Neuronal stem cell (in vitro differentiated cells): ENCODE results near the gene HMCN1.

Source experiments
- DNase-seq: peaks from one replicate; pipeline ENCODE4 v3.0.0-alpha.2; 2013; ENCODE audit warnings: low spot score
- H2AFZ ChIP-seq: one replicate; pipeline ENCODE4 v1.6.1; 2013; ENCODE audit warnings: mild to moderate bottlenecking, low read length, inconsistent platforms
- H2AK5ac ChIP-seq: 2 replicates; pipeline ENCODE4 v1.6.1; 2013; ENCODE audit warnings: low read depth, mild to moderate bottlenecking, inconsistent platforms, low read length, moderate library complexity, mixed read lengths
- H2BK120ac ChIP-seq: 2 replicates; pipeline ENCODE4 v1.6.1; 2013; ENCODE audit warnings: low read depth, mild to moderate bottlenecking, inconsistent platforms, low read length, moderate library complexity, mixed read lengths
- H2BK12ac ChIP-seq: one replicate; pipeline ENCODE4 v1.6.1; 2013; ENCODE audit warnings: low read length, inconsistent platforms
- H2BK15ac ChIP-seq: 2 replicates; pipeline ENCODE4 v1.6.1; 2013; ENCODE audit warnings: mild to moderate bottlenecking, low read length, inconsistent platforms, mixed read lengths
- H2BK5ac ChIP-seq: one replicate; pipeline ENCODE4 v1.6.1; 2013; ENCODE audit warnings: inconsistent platforms, mild to moderate bottlenecking, low read length, moderate library complexity
- H3K14ac ChIP-seq: one replicate; pipeline ENCODE4 v1.6.1; 2013; ENCODE audit warnings: low read length, inconsistent platforms
- H3K18ac ChIP-seq: 2 replicates; pipeline ENCODE4 v1.6.1; 2013; ENCODE audit warnings: low read length, inconsistent platforms
- H3K23ac ChIP-seq: 2 replicates; pipeline ENCODE4 v1.6.1; 2013; ENCODE audit warnings: low read depth, mild to moderate bottlenecking, mixed read lengths, low read length, inconsistent platforms; ENCODE audit not compliant: poor library complexity
- H3K27ac ChIP-seq: replicated peaks from 3 replicates; pipeline ENCODE4 v1.5.1; 2013; ENCODE audit warnings: low read length, inconsistent platforms
- H3K27me3 ChIP-seq, 3 experiments: 2 replicates each; pipeline ENCODE4 v1.6.1; 2013; ENCODE audit warnings: low read length in 3 of 3, mild to moderate bottlenecking in 2 of 3, inconsistent platforms in 1 of 3, low read depth in 1 of 3, mixed read lengths in 1 of 3, moderate library complexity in 1 of 3; ENCODE audit not compliant: control insufficient read depth in 3 of 3, insufficient read depth in 3 of 3
- H3K36me3 ChIP-seq, 2 donors: replicated peaks in 1 of 2; 2 replicates each; pipeline ENCODE4 v1.6.1; 2013; ENCODE audit warnings: low read length in 2 of 2; ENCODE audit not compliant: control insufficient read depth in 2 of 2, insufficient read depth in 2 of 2
- H3K4ac ChIP-seq: 2 replicates; pipeline ENCODE4 v1.6.1; 2013; ENCODE audit warnings: inconsistent platforms, mild to moderate bottlenecking, low read length, moderate library complexity
- H3K4me1 ChIP-seq, 2 donors: 1 replicate in 1 of 2; 2 replicates in 1 of 2; pipeline ENCODE4 v1.6.1; 2013; ENCODE audit warnings: low read length in 2 of 2, low read depth in 1 of 2; ENCODE audit not compliant: control insufficient read depth in 2 of 2, insufficient read depth in 1 of 2
- H3K4me2 ChIP-seq: one replicate; pipeline ENCODE4 v1.6.1; 2013; ENCODE audit warnings: mild to moderate bottlenecking, low read length, inconsistent platforms; ENCODE audit not compliant: insufficient read depth, poor library complexity, severe bottlenecking
- H3K4me3 ChIP-seq, 2 donors: 2 replicates each; pipeline ENCODE4 v1.5.1; 2013; ENCODE audit warnings: low read length in 2 of 2, mild to moderate bottlenecking in 2 of 2, inconsistent platforms in 1 of 2, moderate library complexity in 1 of 2
- H3K79me1 ChIP-seq: one replicate; pipeline ENCODE4 v1.6.1; 2013; ENCODE audit warnings: low read depth, mild to moderate bottlenecking, inconsistent platforms, low read length, moderate library complexity
- H3K9ac ChIP-seq: one replicate; pipeline ENCODE4 v1.6.1; 2013; ENCODE audit warnings: mild to moderate bottlenecking, low read depth, low read length, inconsistent platforms; ENCODE audit not compliant: poor library complexity
- H3K9me3 ChIP-seq, 2 donors: replicated peaks in 1 of 2; 2 replicates each; pipeline versions ENCODE3 to v1.6.1; 2013; ENCODE audit warnings: low read length in 2 of 2, mild to moderate bottlenecking in 2 of 2, inconsistent platforms in 1 of 2, low read depth in 1 of 2, mixed read lengths in 1 of 2, moderate library complexity in 1 of 2; ENCODE audit not compliant: control insufficient read depth in 2 of 2, insufficient read depth in 1 of 2
- H4K8ac ChIP-seq: one replicate; pipeline ENCODE4 v1.6.1; 2013; ENCODE audit warnings: low read depth, mild to moderate bottlenecking, inconsistent platforms, low read length, moderate library complexity
- H4K91ac ChIP-seq: one replicate; pipeline ENCODE4 v1.6.1; 2013; ENCODE audit warnings: low read length, low read depth, mild to moderate bottlenecking, inconsistent platforms; ENCODE audit not compliant: poor library complexity
- WGBS, 2 donors: extraction: QIAGEN DNeasy Blood & Tissue Kit; methylation state at CpG; one replicate each; pipeline ENCODE4 v1.1.7; 2013; ENCODE audit warnings: missing lambda C conversion rate in 2 of 2, mixed read lengths in 1 of 2; ENCODE audit not compliant: insufficient read length in 2 of 2, insufficient replicate concordance in 1 of 2; ENCODE audit errors: extremely low coverage in 2 of 2; 5-methylcytosine and 5-hydroxymethylcytosine counted together

The HMCN1 gene

GRCh38 chr1:186102107-186102506 lies 367.9 kb downstream of the HMCN1 start:
- Histone ChIP-seq H3K14ac (no peak overlapping the region), H4K8ac (no peak overlapping the region), H3K4me2 (no peak overlapping the region), H2BK15ac (no peak overlapping the region), H3K36me3 (no peaks in the 10 kb centered on the region), H2AFZ (no peak overlapping the region), H2BK12ac (no peak overlapping the region), H3K23ac (no peak overlapping the region), H3K4ac (no peak overlapping the region), H3K27me3 (no peaks in the 10 kb centered on the region), H2AK5ac (no peak overlapping the region), H3K9ac (no peak overlapping the region), H3K4me1 (peaks cover 0 to 4% of the 10 kb centered on the region in 2 donors), H3K18ac (no peak overlapping the region), H2BK120ac (no peak overlapping the region), H2BK5ac (no peak overlapping the region), H3K9me3 (peaks cover 0 to 3% of the 10 kb centered on the region in 2 donors), H4K91ac (no peak overlapping the region), H3K79me1 (no peaks in the 10 kb centered on the region), H3K27ac (no peak overlapping the region), H3K4me3 (no peak overlapping the region)
- no CpG with 5 or more reads among the region's 1 CpG for WGBS, 2 donors
- no peak for DNase-seq

DNA sequence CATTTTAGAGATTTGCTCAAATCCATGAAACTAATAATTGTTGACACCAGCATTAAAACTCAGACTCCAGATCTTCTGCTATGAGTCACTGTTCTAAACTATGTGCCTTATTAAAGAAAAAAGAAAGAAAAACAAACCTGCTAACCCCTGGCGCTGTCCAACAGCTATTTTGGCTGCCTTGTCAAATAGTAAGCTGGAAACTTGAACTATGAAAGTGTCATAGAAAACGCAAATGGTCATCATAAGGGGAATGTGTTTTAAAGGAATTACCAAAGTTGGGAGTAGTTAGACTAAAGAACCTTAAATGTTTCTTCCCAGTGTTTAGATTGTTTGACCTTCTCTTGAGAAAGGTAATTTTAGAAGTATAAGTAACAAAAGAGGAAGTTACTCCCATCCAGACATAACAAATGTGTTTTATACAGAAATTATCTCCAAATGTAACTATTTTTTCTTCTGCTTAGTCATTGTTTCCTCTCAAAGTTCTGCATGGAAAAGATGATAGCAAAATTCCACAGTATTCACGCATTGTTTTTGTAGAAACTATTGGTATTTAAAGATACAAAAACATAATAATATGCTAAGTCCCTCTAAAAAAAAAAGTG lies 368.5 kb downstream of the HMCN1 start:
- Histone ChIP-seq H3K4ac (no peak overlapping the region), H2AK5ac (no peak overlapping the region)
- DNase-seq, result no peak

DNA sequence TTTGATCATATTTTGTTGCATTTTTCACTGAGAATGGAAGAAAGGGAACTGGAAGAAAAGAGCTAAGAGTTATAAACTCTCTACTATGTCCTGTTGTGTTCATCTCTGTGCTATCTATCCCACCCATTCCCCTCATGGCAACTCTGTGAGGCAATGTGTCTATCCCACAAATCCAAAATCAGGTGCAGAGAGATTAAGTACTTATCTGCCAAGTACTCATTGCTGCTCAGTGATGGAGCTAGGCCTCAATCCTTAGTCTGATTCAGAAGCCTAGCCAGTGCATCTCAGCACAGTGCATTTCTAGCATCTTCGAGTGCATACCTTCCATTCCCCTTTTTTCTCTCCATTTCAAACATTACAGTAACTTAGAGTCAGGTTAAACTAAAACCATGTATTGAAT lies 370.3 kb downstream of the HMCN1 start:
- no CpG with 5 or more reads among the region's 1 CpG for WGBS, 2 donors
- Histone ChIP-seq H3K14ac (no peak overlapping the region), H3K4me2 (no peak overlapping the region), H3K9ac (no peak overlapping the region), H4K91ac (no peak overlapping the region), H3K36me3 (no peaks in the 10 kb centered on the region), H3K27ac (no peak overlapping the region), H3K9me3 (no peaks in the 10 kb centered on the region), H3K18ac (no peak overlapping the region), H3K79me1 (no peaks in the 10 kb centered on the region), H3K27me3 (no peaks in the 10 kb centered on the region), H4K8ac (no peak overlapping the region), H2AK5ac (no peak overlapping the region), H3K4me3 (no peak overlapping the region), H2BK12ac (no peak overlapping the region), H2BK120ac (no peak overlapping the region), H2AFZ (no peak overlapping the region), H2BK5ac (no peak overlapping the region), H2BK15ac (no peak overlapping the region), H3K4ac (no peak overlapping the region), H3K4me1 (no peaks in the 10 kb centered on the region), H3K23ac (no peak overlapping the region)
- DNase-seq, result no peak

More for the DNA sequence above, 368.5 kb downstream of the HMCN1 start:
- H3K27me3 ChIP-seq, result no peaks in the 10 kb centered on the region
- H2BK5ac ChIP-seq, result no peak overlapping the region
- H3K27ac ChIP-seq, result no peak overlapping the region
- H2AFZ ChIP-seq, result no peak overlapping the region
- peaks cover 0 to 2% of the 10 kb centered on the region in 2 donors for H3K9me3 ChIP-seq
- H3K18ac ChIP-seq, result no peak overlapping the region
- no peaks in the 10 kb centered on the region for H3K79me1 ChIP-seq
- no peaks in the 10 kb centered on the region for H3K36me3 ChIP-seq
- no peak overlapping the region for H3K4me2 ChIP-seq
- H3K4me3 ChIP-seq, result no peak overlapping the region
- WGBS, 2 donors, result no CpG with 5 or more reads among the region's 3 CpGs
- H3K4me1 ChIP-seq, result peaks cover 0 to 4% of the 10 kb centered on the region in 2 donors
- H2BK12ac ChIP-seq, result no peak overlapping the region
- no peak overlapping the region for H2BK120ac ChIP-seq
- no peak overlapping the region for H4K91ac ChIP-seq
- H3K9ac ChIP-seq, result no peak overlapping the region
- no peak overlapping the region for H4K8ac ChIP-seq
- H3K14ac ChIP-seq, result no peak overlapping the region
- no peak overlapping the region for H2BK15ac ChIP-seq
- H3K23ac ChIP-seq, result no peak overlapping the region

GRCh38 chr1:186112280-186112679 lies 378.1 kb downstream of the HMCN1 start:
- H3K4ac ChIP-seq, result no peak overlapping the region
- no peak overlapping the region for H3K9ac ChIP-seq
- no peak overlapping the region for H2BK5ac ChIP-seq
- H3K4me3 ChIP-seq, result no peak overlapping the region
- no peak overlapping the region for H3K18ac ChIP-seq
- H3K9me3 ChIP-seq, result no peaks in the 10 kb centered on the region
- no peak overlapping the region for H3K23ac ChIP-seq
- DNase-seq, result no peak
- no peak overlapping the region for H3K27ac ChIP-seq
- H2BK120ac ChIP-seq, result no peak overlapping the region
- no peak overlapping the region for H2AK5ac ChIP-seq
- no peaks in the 10 kb centered on the region for H3K36me3 ChIP-seq
- H4K8ac ChIP-seq, result no peak overlapping the region
- no CpG with 5 or more reads among the region's 2 CpGs for WGBS, 2 donors
- no peak overlapping the region for H3K4me2 ChIP-seq
- H4K91ac ChIP-seq, result no peak overlapping the region
- H3K27me3 ChIP-seq, result no peaks in the 10 kb centered on the region
- H3K79me1 ChIP-seq, result no peaks in the 10 kb centered on the region
- no peak overlapping the region for H2BK12ac ChIP-seq
- H2AFZ ChIP-seq, result no peak overlapping the region
- no peaks in the 10 kb centered on the region for H3K4me1 ChIP-seq
- no peak overlapping the region for H2BK15ac ChIP-seq
- H3K14ac ChIP-seq, result no peak overlapping the region
